K562 (cell line): ENCODE results near the gene ADAM10. TPM values are rescaled to one million over a fixed set of nuclear protein-coding genes. Genes with fewer than 3 reads are reported as not detected.

Experiments used
- ATAC-seq: fragments of 200-7000 bp; cut with Tn5 transposase; 3 replicates; pipeline ENCODE4 v1.9.1; 2020; ENCODE audit warnings: moderate library complexity
- BruUV-seq: library from RNA; stranded (reverse); fragments of 400-500 nt; replicated peaks from 2 replicates; lab custom pipeline; 2021; lab: Mats Ljungman, UMichigan
- CTCF ChIA-PET: fragments of 300-600 bp; formaldehyde crosslinking; extraction: SDS; loops from one replicate; lab custom pipeline; 2021; ENCODE audit warnings: low intra/inter-chr PET ratio; lab: Yijun Ruan, JAX
- POLR2A ChIA-PET: fragments of 300-600, 350-650 bp; sonication (Branson Sonifier 250); formaldehyde crosslinking; extraction: SDS; loops from one replicate; lab custom pipeline; 2021; ENCODE audit warnings: antibody characterized with exemption, inconsistent platforms; lab: Yijun Ruan, JAX
- DNase-seq, 4 experiments: peaks; one replicate each; pipeline versions ENCODE4 v3.0.0 to v3.0.0-alpha.2; 2011 to 2018; ENCODE audit warnings: low spot score in 3 of 4, mixed read lengths in 3 of 4; ENCODE audit errors: extremely low read depth in 1 of 4
- FAIRE-seq: peaks from 2 replicates; lab custom pipeline; 2011; peaks lifted over from hg19 to GRCh38; lab: Jason Lieb, UNC
- H2AFZ ChIP-seq: 2 replicates; pipeline ENCODE4 v1.6.0; 2011; ENCODE audit warnings: low read depth, low read length, control low read depth, inconsistent platforms
- H3K27ac ChIP-seq: fragments of 200-600 bp; 3 replicates; pipeline ENCODE4 v1.8.0; 2011; ENCODE audit warnings: low read depth, mild to moderate bottlenecking, control low read depth, inconsistent platforms, low read length, moderate library complexity, mixed read lengths; ENCODE audit errors: extremely low read depth
- H3K27me3 ChIP-seq, 2 experiments: fragments of 300-600 bp in 1 of 2; 2 replicates in 1 of 2; 3 replicates in 1 of 2; pipeline versions ENCODE4 v1.6.0 to v1.8.0; 2011; ENCODE audit warnings: inconsistent platforms in 2 of 2, low read length in 2 of 2, mild to moderate bottlenecking in 1 of 2, mixed read lengths in 1 of 2, moderate library complexity in 1 of 2; ENCODE audit not compliant: control insufficient read depth in 2 of 2, insufficient read depth in 2 of 2
- H3K36me3 ChIP-seq: fragments of 300-600 bp; 3 replicates; pipeline ENCODE4 v1.8.0; 2011; ENCODE audit warnings: mild to moderate bottlenecking, low read length, inconsistent platforms; ENCODE audit not compliant: control insufficient read depth, insufficient read depth
- H3K4me1 ChIP-seq, 2 experiments: fragments of 200-600 bp in 1 of 2; replicated peaks in 1 of 2; 2 replicates in 1 of 2; 3 replicates in 1 of 2; pipeline versions ENCODE4 v1.5.1 to v1.8.0; 2011; ENCODE audit warnings: inconsistent platforms in 2 of 2, low read length in 2 of 2, mild to moderate bottlenecking in 1 of 2, mixed read lengths in 1 of 2, moderate library complexity in 1 of 2; ENCODE audit not compliant: control insufficient read depth in 2 of 2, insufficient read depth in 2 of 2
- H3K4me2 ChIP-seq: 2 replicates; pipeline ENCODE4 v1.6.1; 2011; ENCODE audit warnings: low read length, control low read depth, inconsistent platforms, mixed read lengths; ENCODE audit not compliant: insufficient read depth
- H3K4me3 ChIP-seq: fragments of 200-600 bp; sonication (generic), shearing (Covaris generic); 2 replicates; pipeline ENCODE4 v1.5.1; 2016; ENCODE audit warnings: control low read depth, inconsistent platforms
- H3K79me2 ChIP-seq: fragments of 200-600 bp; 3 replicates; pipeline ENCODE4 v1.8.0; 2011; ENCODE audit warnings: low read length, inconsistent platforms; ENCODE audit not compliant: control insufficient read depth, insufficient read depth
- H3K9ac ChIP-seq, 2 experiments: 2 replicates each; pipeline versions ENCODE4 v1.6.0 to v1.6.1; 2011; ENCODE audit warnings: low read depth in 2 of 2, low read length in 2 of 2, control low read depth in 1 of 2, inconsistent platforms in 1 of 2, mild to moderate bottlenecking in 1 of 2, mixed read lengths in 1 of 2; ENCODE audit not compliant: insufficient read depth in 1 of 2
- H3K9me1 ChIP-seq: one replicate; pipeline ENCODE4 v1.6.0; 2011; ENCODE audit warnings: inconsistent platforms, mild to moderate bottlenecking, low read length, moderate library complexity; ENCODE audit not compliant: control insufficient read depth, insufficient read depth
- H3K9me3 ChIP-seq: replicated peaks from 2 replicates; pipeline ENCODE4 v1.5.1; 2011; ENCODE audit warnings: low read depth, low read length, inconsistent platforms; ENCODE audit not compliant: control insufficient read depth, insufficient read depth
- H4K20me1 ChIP-seq: replicated peaks from 2 replicates; pipeline ENCODE4 v1.6.1; 2011; ENCODE audit warnings: low read length, inconsistent platforms, mixed read lengths; ENCODE audit not compliant: control insufficient read depth, insufficient read depth
- ARHGAP35 ChIP-seq: fragments of 450-650 bp; IDR thresholded peaks from 2 replicates; pipeline ENCODE4 v1.6.1; 2018; ENCODE audit not compliant: partially characterized antibody
- ELF2 ChIP-seq: fragments of 250-450 bp; sonication (Bioruptor Pico); IDR thresholded peaks from 2 replicates; pipeline ENCODE4 v1.5.0; 2021; ENCODE audit warnings: mild to moderate bottlenecking
- MTA2 ChIP-seq: fragments of 450-650 bp; IDR thresholded peaks from 2 replicates; pipeline ENCODE4 v1.6.1; 2016; ENCODE audit warnings: low read depth
- RCOR1 ChIP-seq, 2 experiments: IDR thresholded peaks; 2 replicates each; pipeline ENCODE4 v1.6.1; 2012; ENCODE audit warnings: low read depth in 2 of 2, low read length in 2 of 2, borderline replicate concordance in 1 of 2, improper control_type of control experiment in 1 of 2
- SETDB1 ChIP-seq: IDR thresholded peaks from one replicate; pipeline ENCODE4 v1.6.1; 2012; ENCODE audit warnings: low read length, control low read depth, inconsistent platforms
- SMAD3 ChIP-seq: fragments of 450-650 bp; formaldehyde crosslinking; conservative IDR thresholded peaks from 2 replicates; pipeline ENCODE4 v1.4.0; 2020; ENCODE audit warnings: mild to moderate bottlenecking
- THRAP3 ChIP-seq: fragments of 450-650 bp; IDR thresholded peaks from 2 replicates; pipeline ENCODE4 v1.6.1; 2016; ENCODE audit warnings: mild to moderate bottlenecking, inconsistent platforms, borderline replicate concordance
- ZNF696 ChIP-seq: fragments of 250-450 bp; sonication (Bioruptor Pico); conservative IDR thresholded peaks from 2 replicates; pipeline ENCODE4 v1.4.0; 2020; ENCODE audit warnings: mild to moderate bottlenecking, moderate library complexity
- WGBS: fragments of 100-300 bp; shearing (Covaris generic); methylation state at CpG from one replicate; pipeline ENCODE4 v1.1.6; 2016; ENCODE audit warnings: low coverage, mixed read lengths; ENCODE audit not compliant: insufficient coverage; ENCODE audit errors: missing lambda C conversion rate; 5-methylcytosine and 5-hydroxymethylcytosine counted together
- in situ Hi-C: fragments of 300-500 bp; cut with MboI; formaldehyde crosslinking; loops from 4 replicates; pipeline ENCODE4 v1.15.0; 2018; ENCODE audit warnings: inconsistent platforms, mixed read lengths
- intact Hi-C: fragments of 100-400 bp; cut with micrococcal nuclease; formaldehyde crosslinking; loops from 2 replicates; pipeline ENCODE4 v1.14.2; 2022
- polyA plus RNA-seq, 8 experiments: library from polyadenylated mRNA; depleted of rRNA in 4 of 8; stranded (reverse) in 5 of 8; unstranded in 3 of 8; fragments of >200 nt; fragmentation: Nextera tagmentation in 2 of 8; fragmentation: Illumina TruSeq in 1 of 8; extraction: Ambion mirVana in 2 of 8; extraction: Trizol in 1 of 8; gene quantifications; 2 replicates each; pipeline versions ENCODE4 v1.2.1 to v1.2.3, GENCODE V29; 2011 to 2014; ENCODE audit warnings: inconsistent platforms in 1 of 8, missing spikeins in 1 of 8
- total RNA-seq, 7 experiments: library from RNA; depleted of rRNA in 6 of 7; stranded (reverse); fragments of >200 nt in 6 of 7; fragmentation: Illumina TruSeq in 2 of 7; extraction: Trizol in 2 of 7; gene quantifications; 2 replicates each; pipeline versions ENCODE4 v1.2.1 to v1.2.3, GENCODE V29; 2011 to 2021; ENCODE audit warnings: low replicate concordance in 1 of 7
- TF ChIP-seq, protein P1 (sequence below), 2 experiments: IDR thresholded peaks; 2 replicates each; pipeline ENCODE4 v1.6.1; 2011; ENCODE audit warnings: borderline replicate concordance in 1 of 2, control low read depth in 1 of 2, low read depth in 1 of 2, low read length in 1 of 2, mild to moderate bottlenecking in 1 of 2, mixed read lengths in 1 of 2, moderate library complexity in 1 of 2; ENCODE audit not compliant: insufficient read depth in 1 of 2, insufficient read length in 1 of 2, poor library complexity in 1 of 2, severe bottlenecking in 1 of 2; ENCODE audit errors: extremely low read depth in 1 of 2
- TF ChIP-seq, protein P2 (sequence below): fragments of 250-450 bp; sonication (Bioruptor Pico); IDR thresholded peaks from 2 replicates; pipeline ENCODE4 v1.8.0; 2021; ENCODE audit warnings: moderate library complexity, mild to moderate bottlenecking, inconsistent platforms

Gene ADAM10
- total and polyA plus RNA-seq, 9 of the 15 experiments (the other 6 are each of a cell fraction or from before 2014, with no cell fraction given), result 11.9 to 152 (median 57.3) TPM

DNA sequence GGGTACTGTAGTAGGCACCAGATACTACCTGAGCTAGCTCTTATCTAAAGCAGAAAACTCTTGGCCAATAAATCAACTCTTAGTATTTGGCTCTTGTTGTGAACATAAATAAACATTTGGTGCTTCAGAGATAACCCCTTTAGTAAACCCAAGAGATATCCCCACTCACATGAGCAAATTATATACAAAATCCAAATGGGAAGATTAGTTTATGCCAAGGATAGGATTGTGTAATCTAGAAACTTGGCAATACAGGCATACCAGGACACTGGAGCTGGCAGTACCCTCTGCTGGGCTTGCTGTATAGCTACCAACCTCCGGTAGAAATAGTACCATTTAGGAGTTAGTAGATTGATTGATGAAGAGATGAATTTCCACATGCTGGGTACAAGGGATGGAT, 190.7 kb downstream of the ADAM10 start:
- FAIRE-seq, result no peak
- in situ Hi-C loops, result no loop called here

More for the DNA sequence above, 190.7 kb downstream of the ADAM10 start:
- no peak overlapping the region for H3K4me2 ChIP-seq
- no peaks in the 10 kb centered on the region for H3K79me2 ChIP-seq
- H3K27ac ChIP-seq, result no peak overlapping the region
- no TSS peak for BruUV-seq
- ATAC-seq (no peak), DNase-seq (no peak)
- TF ChIP-seq SETDB1 (no peak), RCOR1 (IDR thresholded peaks at IDR 0.05; ENCODE audit: borderline replicate concordance in 1 of 2, low read depth in 2 of 2, low read length in 2 of 2) (no peak), ELF2 (CRISPR knock-in tag) (no peak), THRAP3 (no peak), SMAD3 (CRISPR knock-in tag) (no peak), ARHGAP35 (no peak), MTA2 (no peak), ZNF696 (CRISPR knock-in tag) (no peak)
- TF ChIP-seq, protein P1, sequence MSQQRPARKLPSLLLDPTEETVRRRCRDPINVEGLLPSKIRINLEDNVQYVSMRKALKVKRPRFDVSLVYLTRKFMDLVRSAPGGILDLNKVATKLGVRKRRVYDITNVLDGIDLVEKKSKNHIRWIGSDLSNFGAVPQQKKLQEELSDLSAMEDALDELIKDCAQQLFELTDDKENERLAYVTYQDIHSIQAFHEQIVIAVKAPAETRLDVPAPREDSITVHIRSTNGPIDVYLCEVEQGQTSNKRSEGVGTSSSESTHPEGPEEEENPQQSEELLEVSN (IDR thresholded peaks at IDR 0.05; ENCODE audit: borderline replicate concordance in 1 of 2, extremely low read depth in 1 of 2, insufficient read depth in 1 of 2, insufficient read length in 1 of 2, low read depth in 1 of 2, low read length in 1 of 2, poor library complexity in 1 of 2, severe bottlenecking in 1 of 2), result no peak
- TF ChIP-seq, protein P2, sequence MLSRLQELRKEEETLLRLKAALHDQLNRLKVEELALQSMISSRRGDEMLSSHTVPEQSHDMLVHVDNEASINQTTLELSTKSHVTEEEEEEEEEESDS, result no peak
- ChIA-PET CTCF (no interaction called here), POLR2A (interaction anchor here (0.6 to 0.9 kb wide), 2 partner anchors 36 to 235 kb away, joined by 3 to 4 read pairs; no protein-coding TSS in a partner anchor)
- H3K4me3 ChIP-seq, result no peak overlapping the region
- peaks cover 6 to 17% of the 10 kb centered on the region in 2 experiments; a peak in 4 of 5 replicates for H3K4me1 ChIP-seq
- WGBS, result 74% methylated on average over 1 of the region's 1 CpG
- H3K9me3 ChIP-seq, result no peaks in the 10 kb centered on the region
- no peaks in the 10 kb centered on the region for H3K36me3 ChIP-seq
- no peak overlapping the region for H3K9ac ChIP-seq
- intact Hi-C loops, result no loop called here
- no peaks in the 10 kb centered on the region for H4K20me1 ChIP-seq
- no peak overlapping the region for H2AFZ ChIP-seq
- no peaks in the 10 kb centered on the region for H3K9me1 ChIP-seq
- H3K27me3 ChIP-seq, result no peaks in the 10 kb centered on the region
